BJ (cell line): ENCODE measurements around the gene VMAC. TPM values are rescaled to one million over a fixed set of nuclear protein-coding genes. Genes with fewer than 3 reads are reported as not detected.

Experiments
- CTCF ChIA-PET: fragments of 350-600 bp; formaldehyde crosslinking; extraction: SDS; loops from one replicate; lab custom pipeline; 2021; ENCODE audit warnings: antibody characterized with exemption, inconsistent platforms; lab: Yijun Ruan, JAX
- POLR2A ChIA-PET: fragments of 300-600 bp; sonication (Branson Sonifier 250); formaldehyde crosslinking; extraction: SDS; loops from one replicate; lab custom pipeline; 2021; ENCODE audit warnings: antibody characterized with exemption; lab: Charles Lee
- DNase-seq: peaks from one replicate; pipeline ENCODE4 v3.0.0-alpha.2; 2011; ENCODE audit warnings: low read depth
- H3K27me3 ChIP-seq: 2 replicates; pipeline ENCODE4 v1.6.0; 2011; ENCODE audit warnings: low read length; ENCODE audit not compliant: control insufficient read depth, insufficient read depth
- H3K36me3 ChIP-seq: 2 replicates; pipeline ENCODE4 v1.5.1; 2011; ENCODE audit warnings: low read length; ENCODE audit not compliant: control insufficient read depth, insufficient read depth
- H3K4me3 ChIP-seq: 2 replicates; pipeline ENCODE4 v1.5.1; 2011; ENCODE audit warnings: low read depth, mild to moderate bottlenecking, control low read depth, low read length
- polyA plus RNA-seq: library from polyadenylated mRNA; depleted of rRNA; stranded (reverse); fragments of >200 nt; gene quantifications from 2 replicates; pipeline ENCODE4 v1.2.3, GENCODE V29; 2011
- TF ChIP-seq, protein P1 (sequence below): IDR thresholded peaks from 2 replicates; pipeline ENCODE4 v1.5.1; 2011; ENCODE audit warnings: low read depth, mild to moderate bottlenecking, control low read depth, inconsistent platforms, low read length, moderate library complexity; ENCODE audit not compliant: insufficient read depth

The VMAC gene
- polyA plus RNA-seq, 1 experiment: 4.2 TPM

DNA sequence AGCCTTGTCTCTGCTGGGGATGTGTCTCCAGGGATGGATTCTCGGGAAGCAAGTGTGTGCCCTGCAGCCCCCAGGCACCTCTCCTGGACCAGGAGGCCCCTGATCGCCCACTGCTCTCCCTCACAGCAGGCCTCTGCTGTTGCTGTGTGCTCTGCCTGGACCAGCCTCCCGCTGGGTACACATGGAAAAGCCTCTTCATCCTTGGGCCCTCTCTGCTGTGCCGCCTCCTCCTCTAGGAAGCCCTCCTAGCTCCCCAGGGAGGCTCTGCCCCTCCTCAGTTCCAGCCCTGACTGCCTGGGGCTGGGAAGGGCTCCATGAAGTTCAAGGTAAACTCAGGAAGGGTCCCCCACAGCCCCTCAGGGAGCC lies 13.1 kb upstream of the VMAC start:
- ChIA-PET CTCF (interaction anchor here (0.7 to 5.0 kb wide), 9 partner anchors 8 to 94 kb away, joined by 3 to 80 read pairs (median 4); partner anchors contain the start of genes NDUFA11, NRTN and VMAC), POLR2A (no interaction called here)

DNA sequence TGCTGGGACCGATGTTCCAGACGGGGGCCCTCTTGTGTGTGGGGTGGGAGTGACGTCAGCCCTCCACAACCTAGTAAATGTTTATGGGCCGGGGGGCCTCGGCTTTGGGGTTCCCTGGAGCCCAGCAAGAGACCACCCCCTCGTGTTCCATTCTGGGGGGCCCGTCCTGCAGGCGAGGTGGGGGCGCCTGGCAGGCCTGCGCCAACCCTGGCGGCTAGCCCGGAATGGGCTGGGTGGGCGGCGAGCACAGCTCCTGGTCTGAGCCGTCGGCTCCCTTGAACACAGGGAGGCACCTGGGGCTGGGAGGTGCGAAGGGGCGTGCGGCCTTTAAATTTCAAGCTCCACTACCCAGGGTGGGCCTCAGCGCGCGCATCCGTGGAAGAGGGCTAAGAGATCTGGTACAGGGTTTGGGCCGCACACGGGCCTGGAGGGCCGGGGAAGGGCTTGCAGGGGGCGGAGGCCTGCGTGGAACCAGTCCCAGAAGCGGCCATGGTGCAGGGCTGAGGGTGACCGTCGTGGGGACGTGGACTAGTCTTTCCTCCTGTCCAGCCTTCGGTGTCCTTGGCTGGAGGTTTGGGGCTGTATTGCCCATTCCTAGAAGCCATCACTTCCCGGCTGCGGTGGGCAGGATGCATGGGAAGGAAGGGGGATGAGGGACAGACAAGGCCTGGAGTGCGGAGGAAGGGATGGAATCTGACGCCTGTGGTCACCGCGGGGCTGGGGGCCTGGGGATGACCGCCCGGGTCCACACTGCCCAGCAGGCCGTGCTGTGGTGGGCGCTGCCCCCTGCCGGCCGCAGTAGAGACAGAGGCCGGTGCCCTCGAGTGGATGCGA lies 12.5 kb upstream of the VMAC start:
- ChIA-PET CTCF (interaction anchor here (0.7 to 5.0 kb wide), 13 partner anchors 9 to 97 kb away, joined by 3 to 80 read pairs (median 4); partner anchors contain the start of genes NDUFA11, NRTN and VMAC), POLR2A (no interaction called here)
- TF ChIP-seq, protein P1, sequence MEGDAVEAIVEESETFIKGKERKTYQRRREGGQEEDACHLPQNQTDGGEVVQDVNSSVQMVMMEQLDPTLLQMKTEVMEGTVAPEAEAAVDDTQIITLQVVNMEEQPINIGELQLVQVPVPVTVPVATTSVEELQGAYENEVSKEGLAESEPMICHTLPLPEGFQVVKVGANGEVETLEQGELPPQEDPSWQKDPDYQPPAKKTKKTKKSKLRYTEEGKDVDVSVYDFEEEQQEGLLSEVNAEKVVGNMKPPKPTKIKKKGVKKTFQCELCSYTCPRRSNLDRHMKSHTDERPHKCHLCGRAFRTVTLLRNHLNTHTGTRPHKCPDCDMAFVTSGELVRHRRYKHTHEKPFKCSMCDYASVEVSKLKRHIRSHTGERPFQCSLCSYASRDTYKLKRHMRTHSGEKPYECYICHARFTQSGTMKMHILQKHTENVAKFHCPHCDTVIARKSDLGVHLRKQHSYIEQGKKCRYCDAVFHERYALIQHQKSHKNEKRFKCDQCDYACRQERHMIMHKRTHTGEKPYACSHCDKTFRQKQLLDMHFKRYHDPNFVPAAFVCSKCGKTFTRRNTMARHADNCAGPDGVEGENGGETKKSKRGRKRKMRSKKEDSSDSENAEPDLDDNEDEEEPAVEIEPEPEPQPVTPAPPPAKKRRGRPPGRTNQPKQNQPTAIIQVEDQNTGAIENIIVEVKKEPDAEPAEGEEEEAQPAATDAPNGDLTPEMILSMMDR: peak; percentile 91
- H3K36me3 ChIP-seq: peaks cover 16% of the 10 kb centered on the region
- no peak overlapping the region for H3K4me3 ChIP-seq
- no peak for DNase-seq
- no peaks in the 10 kb centered on the region for H3K27me3 ChIP-seq

More for the DNA sequence above, 13.1 kb upstream of the VMAC start:
- Histone ChIP-seq H3K36me3 (peaks cover 15% of the 10 kb centered on the region), H3K27me3 (no peaks in the 10 kb centered on the region), H3K4me3 (no peak overlapping the region)
- no peak for DNase-seq
- TF ChIP-seq, protein P1: no peak

DNA sequence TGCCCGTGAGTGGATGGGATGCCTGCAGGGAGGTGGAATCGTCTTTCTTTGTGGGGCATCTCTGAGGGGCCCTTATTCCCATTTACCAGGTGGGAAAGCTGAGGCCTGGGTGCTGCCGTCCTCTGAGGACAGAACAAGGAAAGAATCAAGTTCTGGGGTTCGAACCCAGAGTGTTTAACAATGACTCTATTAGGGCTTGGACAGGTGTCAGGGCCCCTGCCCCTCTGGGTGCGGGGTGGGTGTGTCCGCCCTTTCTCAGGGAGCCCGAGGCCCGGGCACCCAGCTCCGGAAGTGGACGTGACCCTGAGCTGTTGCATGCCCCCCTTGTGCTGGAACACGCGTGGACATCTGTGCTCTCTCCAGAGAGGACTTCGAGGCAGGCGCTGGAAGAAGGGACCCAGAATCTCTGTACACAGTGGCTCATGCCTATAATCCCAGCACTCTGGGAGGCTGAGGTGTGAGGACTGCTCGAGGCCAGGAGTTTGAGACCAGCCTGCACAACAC lies 11.8 kb upstream of the VMAC start:
- ChIA-PET CTCF (interaction anchor here (0.6 to 5.0 kb wide), 12 partner anchors 9 to 132 kb away, joined by 3 to 80 read pairs (median 3); partner anchors contain the start of genes NDUFA11, NRTN and VMAC), POLR2A (interaction anchor here (0.5 kb wide), 1 partner anchor 130 kb away, joined by 3 read pairs; no protein-coding TSS in a partner anchor)
- H3K36me3 ChIP-seq: peaks cover 16% of the 10 kb centered on the region
- TF ChIP-seq, protein P1: no peak
- no peaks in the 10 kb centered on the region for H3K27me3 ChIP-seq
- no peak for DNase-seq
- H3K4me3 ChIP-seq: no peak overlapping the region

DNA sequence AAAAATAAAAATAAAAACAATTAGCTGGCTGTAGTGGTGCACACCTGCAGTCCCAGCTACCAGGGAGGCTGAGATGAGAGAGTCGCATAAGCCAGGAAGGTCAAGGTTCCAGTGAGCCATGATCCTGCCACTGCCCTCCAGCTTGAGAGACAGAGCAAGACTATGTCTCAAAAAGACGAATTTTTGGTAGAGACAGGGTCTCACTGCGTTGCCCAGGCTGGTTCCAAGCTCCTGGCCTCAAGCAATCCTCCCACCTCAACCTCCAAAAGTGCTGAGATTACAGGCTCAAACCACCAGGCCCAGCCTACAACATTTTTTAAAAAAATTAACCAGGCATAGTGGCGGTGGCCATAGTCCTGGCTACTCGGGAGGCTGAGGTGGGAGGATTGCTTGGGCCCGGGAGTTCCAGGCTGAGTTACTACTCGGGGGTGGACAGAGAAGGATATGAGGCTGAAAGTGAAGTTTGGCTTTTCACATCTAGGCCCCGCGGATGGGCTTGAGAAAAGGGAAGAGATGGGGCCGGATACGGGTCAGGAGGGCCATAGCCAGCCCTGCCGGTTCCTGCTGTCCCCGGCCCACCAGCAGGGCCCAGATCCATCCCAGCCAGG lies 11.3 kb upstream of the VMAC start:
- no peak overlapping the region for H3K4me3 ChIP-seq
- TF ChIP-seq, protein P1: no peak
- ChIA-PET POLR2A (interaction anchor here (0.5 kb wide), 1 partner anchor 129 kb away, joined by 3 read pairs; no protein-coding TSS in a partner anchor), CTCF (interaction anchor here (0.6 to 5.0 kb wide), 12 partner anchors 9 to 132 kb away, joined by 3 to 80 read pairs (median 3); partner anchors contain the start of genes NDUFA11, NRTN and VMAC)
- H3K27me3 ChIP-seq: no peaks in the 10 kb centered on the region
- no peak for DNase-seq
- peaks cover 18% of the 10 kb centered on the region for H3K36me3 ChIP-seq
